Measurements from ENCODE around the gene SLC1A3. TPM values are rescaled to one million over a fixed set of nuclear protein-coding genes. Genes with fewer than 3 reads are reported as not detected.

SLC1A3 gene
- total RNA-seq, 1 experiment from 2014 or later, result 5.8 TPM

DNA sequence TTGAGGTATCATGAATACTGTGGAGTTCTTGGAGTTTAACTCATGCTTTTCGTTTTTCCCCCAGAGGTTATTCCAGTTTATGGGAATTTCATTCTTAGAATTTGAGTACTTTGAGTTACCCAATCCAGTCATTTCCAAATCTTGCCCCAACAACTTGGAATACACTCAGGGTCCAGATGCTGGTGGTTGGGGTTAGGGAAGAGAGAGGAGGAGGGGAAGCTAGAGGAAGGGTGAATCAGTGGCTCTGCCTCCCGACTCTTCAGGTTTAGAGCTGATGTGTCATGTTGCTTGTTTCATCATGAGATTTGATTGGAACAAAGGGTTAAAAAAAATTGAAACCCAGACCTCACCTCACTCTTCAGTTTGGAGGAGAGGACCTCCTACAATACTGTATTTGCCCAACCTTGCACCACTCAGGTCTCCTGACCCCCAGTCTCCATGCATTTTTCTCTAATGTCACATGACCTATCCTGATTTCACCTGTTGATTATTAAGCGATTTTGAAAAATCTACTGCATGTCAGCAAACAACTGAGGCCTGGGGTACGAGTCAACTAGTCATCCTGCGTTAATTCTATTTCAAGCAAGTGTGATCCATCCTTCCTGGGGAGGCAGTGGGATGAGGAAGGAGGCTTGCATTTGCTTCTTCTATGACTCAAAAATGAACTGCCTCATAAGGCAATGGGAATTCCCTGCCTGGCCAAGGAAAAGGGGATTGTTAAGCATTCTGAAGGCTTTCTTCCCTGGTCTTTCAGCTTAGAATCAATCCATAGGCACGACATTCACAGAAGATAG is 6.2 kb upstream of the SLC1A3 start:
- DNase-seq (ENCODE audit: low read depth), result peak; percentile 14

DNA sequence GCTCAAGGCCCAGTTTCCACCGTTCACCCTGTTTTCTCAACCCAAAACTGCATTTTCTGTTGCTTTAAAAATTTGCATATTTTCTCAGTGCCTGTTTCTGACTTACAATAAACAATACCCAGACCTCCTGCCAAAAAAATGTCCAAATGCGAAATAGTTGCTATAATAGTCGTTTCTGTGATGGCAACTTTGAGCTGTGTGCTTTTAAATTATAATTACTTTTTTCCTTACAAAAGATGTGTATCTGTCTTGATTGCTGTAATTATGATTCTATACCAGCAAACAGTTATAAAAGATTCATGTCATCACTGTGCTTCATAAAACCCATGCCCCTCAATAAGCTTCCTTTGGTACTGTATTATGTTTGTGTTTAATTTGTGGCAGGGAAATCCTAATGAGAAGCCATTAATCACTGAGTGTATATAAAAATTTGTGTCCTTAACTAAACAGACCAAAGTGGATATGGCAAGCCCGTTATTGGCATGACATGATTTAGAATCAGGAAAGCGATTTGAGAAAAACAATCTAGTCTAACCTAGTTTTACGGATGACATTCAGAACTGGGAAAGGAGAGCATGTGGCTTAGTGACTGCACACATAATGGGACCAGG is 5.4 kb upstream of the SLC1A3 start:
- no peak for DNase-seq (ENCODE audit: low read depth)

DNA sequence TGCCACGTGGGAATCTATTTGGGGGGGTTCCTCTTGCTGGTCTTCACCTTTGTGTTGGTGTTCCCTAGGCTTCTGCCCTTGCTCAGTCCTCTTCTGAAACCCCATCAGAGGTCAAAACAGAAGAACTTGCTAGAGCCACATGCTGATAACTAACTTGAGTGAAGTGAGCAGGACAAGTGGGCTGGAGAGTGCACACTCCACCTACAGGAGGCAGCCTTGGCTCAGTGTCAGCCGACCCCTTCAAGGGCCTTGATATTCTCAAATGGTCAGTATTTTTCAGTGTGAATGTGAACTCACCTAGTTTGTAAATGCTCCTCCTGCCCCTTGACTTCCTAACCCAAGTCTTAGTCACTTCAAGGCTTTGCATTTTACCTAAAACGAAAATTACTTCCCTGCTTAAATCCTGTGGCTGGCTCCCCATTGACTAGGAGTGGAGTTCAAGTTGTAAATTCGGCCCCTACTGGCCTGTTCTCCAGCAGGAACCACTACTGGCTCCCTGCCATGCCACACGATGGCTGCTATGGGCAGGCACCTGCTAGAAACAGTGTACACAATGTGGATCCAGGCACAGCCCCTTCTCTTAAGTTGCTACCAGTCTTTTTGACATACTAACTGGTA is 3.6 kb upstream of the SLC1A3 start:
- no peak for DNase-seq (ENCODE audit: low read depth)

DNA sequence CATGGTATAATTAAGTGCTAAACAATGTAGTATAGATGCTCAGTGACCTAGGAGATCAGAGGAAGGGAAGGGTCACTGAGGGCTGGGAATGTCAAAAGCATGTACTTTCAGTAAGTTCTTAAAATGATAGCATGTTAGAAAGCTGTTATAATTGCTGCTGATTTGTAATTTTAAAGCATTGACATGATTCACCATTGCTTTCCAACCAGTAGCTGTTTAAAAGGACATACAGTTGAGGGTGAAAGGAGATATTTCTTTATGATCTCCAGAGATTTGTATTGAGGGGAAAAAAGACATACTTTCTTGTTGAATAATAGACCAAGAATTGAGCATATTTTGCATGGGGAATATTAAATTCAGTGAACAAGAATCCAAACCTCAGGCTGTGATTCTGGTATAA is 1.2 kb upstream of the SLC1A3 start:
- no peak for DNase-seq (ENCODE audit: low read depth)

DNA sequence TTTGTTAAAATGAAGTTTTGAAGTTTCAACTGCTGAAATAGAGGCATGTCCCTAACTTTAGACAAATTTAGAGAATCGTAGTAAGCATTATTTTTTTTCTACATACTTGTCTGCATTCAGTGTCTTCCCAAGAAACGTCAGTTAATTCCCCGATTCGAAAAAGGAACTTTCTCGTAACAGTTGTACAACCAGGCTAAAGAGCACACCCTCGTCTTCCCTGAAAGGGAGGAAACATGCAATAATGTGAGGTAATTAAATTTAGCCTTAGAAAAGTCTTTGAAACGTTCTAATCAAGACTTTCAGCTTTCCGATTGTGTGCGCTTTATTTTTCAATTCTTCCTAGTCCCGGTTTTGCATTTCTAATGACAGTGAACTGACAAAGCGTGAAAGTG is 374 bp upstream of the SLC1A3 start:
- DNase-seq (ENCODE audit: low read depth), result no peak

DNA sequence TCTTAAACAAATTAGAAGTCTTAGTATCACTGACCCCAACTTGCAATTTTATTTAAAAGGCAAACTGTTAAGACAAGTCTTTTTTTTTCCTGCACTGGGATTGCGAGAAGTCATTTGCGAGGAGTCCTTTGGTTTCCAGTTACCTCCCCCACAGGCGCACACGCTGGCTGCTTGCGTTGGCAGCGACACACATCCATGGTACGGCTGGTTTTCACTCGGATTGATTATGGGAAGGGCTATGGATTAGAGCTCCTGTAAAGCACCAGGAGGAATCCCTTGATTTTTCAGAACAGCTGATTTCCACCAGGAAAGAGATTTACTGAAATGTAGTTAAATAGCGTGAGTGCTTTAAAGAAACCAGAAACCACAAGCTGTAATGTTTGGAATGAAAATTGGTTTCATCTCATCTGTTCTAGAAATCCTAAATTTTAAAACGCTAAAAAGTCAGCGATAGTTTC is 737 bp downstream of the SLC1A3 start:
- DNase-seq (ENCODE audit: low read depth), result peak; percentile 65

DNA sequence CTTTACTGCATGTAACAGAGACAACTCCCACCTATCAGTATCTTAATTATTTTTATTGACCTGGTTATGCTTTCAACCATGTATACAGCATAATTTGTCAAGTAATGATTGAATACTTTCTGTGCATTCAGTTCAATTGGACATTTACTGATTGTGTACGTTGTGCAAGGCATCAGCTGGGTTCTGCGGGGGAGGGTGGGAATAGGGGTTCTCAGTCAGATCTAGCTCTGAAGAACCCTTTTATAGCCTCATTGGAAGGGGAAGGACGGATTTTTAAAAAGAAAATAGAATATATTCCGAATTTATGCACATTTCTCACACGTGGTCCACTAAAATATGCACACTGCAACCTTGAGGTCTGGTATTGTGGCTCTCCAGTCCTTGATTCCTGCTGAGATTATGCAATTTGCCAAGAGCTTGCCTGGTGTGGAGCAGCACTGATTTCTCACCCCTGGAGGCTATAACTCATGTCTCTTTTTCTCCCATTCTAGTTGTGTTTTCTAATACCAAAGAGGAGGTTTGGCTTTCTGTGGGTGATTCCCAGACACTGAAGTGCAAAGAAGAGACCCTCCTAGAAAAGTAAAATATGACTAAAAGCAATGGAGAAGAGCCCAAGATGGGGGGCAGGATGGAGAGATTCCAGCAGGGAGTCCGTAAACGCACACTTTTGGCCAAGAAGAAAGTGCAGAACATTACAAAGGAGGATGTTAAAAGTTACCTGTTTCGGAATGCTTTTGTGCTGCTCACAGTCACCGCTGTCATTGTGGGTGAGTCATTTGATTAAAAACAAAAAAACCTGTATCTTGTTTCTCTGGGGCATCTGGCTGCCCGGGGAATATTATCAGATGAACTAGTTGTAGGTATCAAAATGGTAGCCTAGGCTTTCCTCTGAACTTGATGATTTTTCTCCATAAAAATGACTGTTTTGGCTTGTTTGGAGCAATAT is 1.7 kb downstream of the SLC1A3 start:
- DNase-seq (ENCODE audit: low read depth), result peak; percentile 35

DNA sequence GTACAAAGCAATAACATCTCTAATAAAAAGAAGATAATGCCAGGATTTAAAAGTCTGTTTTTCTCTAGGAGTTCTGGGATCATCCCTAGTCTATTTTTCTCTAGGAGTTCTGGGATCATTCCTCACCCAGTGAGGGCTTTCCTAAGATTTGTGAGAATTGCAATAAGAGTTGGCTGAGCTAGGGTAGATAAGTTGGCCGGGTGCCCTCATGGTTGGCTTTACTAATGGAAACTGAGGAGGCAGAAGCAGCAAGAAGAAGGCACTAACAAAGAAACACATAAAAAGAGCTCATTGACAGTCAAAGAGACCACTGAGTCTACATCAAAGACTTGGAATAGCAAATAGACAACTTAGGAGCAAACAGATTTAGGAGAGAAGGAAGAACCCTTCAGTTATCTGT is 4.2 kb downstream of the SLC1A3 start:
- no peak for DNase-seq (ENCODE audit: low read depth)

DNA sequence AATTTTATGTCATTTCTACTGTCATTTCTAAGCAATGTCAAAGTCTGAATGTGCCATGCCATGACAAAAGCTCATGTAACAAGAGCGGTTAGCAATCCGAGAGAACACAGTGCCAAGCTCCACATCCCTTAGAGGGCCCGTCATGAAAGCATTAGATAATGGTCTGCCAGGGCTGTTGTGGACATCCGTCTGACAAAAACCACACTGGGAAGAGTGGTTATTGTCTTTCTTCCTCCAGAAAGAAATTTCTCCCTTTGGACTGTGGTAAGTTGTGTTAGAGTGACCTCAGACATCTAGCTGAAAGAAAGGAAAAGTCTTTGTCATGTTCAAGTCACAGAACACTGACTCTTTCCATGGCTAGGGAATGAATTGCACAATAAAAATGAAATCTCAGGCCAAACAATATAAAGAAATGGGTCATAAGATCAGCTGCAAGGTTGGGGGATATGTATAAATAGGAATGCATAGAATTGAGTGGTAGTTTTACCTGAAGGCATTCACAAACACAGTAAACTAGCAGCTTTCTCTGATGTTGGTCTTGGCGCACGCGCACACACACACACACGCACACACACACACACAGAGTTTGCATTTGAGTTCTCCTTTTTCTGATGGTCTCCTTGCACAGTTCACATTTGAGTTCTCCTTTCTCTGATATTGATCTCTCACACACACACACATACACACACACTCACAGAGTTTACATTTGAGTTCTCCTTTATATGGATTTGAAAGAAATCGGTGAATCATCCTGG is 5.3 kb downstream of the SLC1A3 start:
- DNase-seq (ENCODE audit: low read depth), result no peak

DNA sequence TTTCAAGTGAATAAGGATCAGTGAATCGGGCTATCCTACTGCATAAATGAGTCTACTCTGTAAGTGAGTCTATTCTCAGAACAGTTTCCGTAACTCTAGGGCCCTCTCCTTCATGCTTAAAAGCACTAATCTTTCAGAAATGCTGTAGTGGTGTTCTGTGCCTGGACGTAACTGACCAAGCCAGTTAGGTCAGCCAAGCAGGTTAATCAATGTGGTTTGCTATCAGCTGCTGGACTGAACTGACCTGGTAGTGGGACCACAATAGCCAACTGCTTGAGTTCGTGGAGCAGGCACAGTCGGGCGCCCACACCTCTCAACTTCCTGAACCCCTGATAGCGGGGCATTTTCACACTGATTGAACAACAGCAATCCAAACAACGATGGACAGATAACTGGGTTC is 6.8 kb downstream of the SLC1A3 start:
- DNase-seq (ENCODE audit: low read depth), result no peak

DNA sequence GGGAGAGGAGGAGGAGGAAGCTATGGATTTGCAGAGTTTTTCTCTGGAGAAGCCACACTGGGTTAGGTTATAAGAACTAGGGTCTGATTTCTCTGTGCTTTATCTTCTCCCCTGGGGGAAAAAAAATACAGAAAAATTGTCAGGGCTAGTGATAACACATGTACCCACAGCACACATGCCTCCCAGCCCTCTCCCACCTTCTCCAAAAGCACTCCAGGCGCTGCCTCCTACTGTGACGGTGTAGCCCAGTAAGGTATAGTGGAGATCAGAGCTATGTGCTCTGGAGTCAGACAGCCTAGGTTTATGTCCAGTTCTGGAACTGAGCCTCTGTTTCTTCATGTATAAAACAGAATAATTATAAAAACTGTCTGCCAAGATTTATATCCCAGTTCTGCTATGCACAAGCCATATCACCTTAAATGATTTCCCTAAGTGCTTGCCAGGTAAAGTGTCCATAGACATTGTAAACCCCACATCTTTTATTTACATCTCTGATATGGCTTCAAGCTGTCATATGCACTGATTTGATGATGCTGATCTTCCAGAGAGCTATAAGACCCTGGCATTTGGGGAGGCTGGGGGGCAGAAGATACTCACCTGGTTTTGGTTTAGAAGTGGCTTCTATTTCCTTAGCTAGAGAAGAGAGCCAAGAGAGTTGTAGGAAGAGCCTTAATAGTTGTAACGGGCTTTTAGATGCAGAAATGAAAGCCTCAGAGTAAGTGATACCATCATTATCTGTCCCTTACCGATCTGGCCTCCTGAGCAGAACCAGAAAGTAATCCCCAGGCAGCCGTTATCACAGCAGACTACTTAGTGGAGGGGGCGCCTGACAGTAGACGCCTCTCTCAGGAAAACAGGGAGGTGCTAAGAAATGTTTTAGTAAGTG is 7.6 kb downstream of the SLC1A3 start:
- no peak for DNase-seq (ENCODE audit: low read depth)

DNA sequence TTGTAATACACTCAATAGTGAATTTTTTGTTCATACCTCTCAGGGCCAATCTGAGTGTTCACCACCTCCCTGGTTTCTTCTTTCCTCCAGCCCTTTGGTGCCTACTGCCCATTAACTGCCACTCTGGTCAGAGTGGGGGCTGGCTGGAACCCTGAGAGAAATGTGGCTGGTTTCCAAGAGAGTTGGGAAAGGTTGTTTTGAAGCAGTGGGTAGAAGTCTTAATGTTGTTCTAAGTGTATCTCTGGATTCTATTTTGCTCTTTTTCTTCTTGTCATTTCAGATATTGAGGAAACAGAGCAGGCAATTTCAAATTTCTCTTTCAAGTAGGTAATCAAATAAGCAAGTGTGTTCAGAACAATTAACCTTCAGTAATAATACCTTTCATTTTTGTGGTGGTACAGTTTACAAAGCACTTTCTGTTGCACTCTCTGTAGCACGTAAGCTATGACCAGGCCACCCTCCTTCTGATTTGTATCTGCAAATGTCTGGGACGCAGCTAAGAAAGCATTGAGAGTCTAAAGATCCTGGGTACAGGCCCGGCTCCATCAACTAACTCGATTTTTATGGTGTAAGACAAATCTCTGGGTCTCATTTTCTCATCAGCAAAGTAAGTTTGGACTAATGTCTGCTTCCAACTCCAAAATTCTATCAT is 8.4 kb downstream of the SLC1A3 start:
- DNase-seq (ENCODE audit: low read depth), result no peak

DNA sequence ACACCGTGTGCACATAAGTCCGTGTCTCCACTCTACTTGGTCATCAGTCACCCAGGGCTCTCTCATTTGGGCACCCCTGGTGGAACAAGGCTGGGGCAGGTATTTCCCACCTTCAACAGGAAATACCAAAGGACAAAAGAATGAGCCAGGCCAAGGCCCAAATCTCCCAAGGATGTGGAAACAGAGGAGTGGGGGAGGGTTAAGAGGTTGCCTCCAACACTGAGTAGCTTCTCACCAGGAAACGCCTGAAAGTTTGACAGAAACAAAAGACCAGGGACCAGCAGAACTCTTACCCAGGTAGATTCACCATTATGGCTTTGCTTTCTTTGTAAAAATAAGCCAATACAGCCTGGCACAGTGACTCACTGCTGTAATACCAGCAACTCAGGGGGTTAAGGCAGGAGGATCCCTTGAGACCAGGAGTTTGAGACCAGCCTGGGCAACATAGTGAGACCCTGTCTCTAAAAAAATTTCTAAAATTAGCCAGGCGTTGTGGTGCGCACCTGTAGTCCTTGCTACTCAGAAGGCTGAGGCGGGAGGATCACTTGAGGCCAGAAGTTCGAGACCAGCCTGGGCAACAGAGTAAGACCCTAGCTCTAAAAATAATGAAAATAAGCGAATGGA is 12.7 kb downstream of the SLC1A3 start:
- DNase-seq (ENCODE audit: low read depth), result no peak

DNA sequence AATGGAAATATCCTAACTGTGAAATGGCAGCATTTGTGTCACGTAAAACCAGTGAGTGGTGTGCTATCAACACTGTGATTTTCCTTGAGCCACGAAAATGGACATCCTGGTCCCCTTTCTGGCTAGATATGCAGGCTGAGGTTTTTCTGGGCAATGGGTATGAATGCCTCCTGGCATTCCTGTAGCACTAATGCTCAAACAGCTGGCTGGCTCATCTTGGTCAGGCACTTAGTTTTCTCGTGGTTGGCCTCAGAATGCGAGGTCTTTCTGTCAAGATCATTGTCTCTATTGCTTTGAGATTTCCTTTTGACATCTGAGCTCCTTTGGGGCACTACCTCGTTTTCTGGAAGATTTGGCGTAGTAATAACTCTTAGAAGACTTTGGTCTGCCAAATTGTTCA is 15.6 kb downstream of the SLC1A3 start:
- DNase-seq (ENCODE audit: low read depth), result no peak

DNA sequence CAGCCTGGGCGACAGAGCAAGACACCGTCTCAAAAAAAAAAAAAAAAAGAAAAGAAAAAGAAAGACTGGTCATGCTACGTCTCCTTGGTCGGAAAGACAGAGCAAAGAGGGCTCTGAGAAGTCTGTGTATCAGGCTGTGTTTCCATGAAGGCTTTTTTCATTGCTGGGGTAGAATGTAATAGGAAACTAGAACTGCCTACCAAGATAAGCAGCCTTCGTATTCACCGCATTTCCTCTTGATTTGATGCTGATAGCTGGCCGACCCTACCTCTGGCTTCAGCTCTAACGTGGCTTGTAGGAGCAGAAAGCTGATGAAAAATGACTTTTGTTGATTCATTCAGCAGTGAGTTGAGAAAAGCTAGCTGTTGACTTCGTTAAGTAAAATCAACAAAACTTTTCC is 17.4 kb downstream of the SLC1A3 start:
- DNase-seq (ENCODE audit: low read depth), result no peak

DNA sequence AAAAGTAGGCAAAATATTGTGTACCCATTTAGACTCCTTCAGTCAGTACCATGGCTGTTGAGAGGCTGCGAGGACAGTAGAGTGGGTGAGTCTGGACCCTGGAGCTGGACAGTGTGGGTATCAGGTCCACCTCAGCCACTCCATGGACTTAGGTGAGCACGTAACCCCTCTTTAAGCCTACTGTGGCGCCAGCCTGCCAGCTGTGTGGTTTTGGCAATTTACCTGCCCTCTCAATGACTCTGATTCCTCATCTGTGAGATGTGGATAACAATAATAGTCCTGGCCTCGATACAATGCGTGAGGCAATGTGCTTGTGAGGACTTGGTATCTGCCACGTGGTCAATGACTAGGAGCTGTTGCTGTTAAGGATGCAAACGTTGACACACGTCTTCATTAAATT is 17.9 kb downstream of the SLC1A3 start:
- DNase-seq (ENCODE audit: low read depth), result no peak

DNA sequence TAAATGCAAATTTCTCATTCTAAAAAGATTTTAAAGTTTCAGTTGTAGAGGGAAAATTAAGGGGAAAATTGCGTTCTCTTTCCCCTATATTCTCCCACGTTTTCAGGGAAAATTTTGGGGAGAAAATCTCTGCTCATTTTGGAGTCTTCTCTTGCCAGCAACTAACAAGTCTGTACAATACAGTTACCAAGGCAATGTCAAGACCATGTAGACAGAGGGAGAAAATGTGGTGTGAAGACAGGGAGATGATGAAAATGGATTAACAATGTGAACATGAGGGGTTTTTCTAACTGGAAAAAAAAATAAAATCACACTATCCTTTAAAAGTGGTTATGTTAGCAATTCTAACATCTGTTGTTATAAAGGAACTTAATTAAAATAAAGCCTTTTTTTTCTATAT is 22.3 kb downstream of the SLC1A3 start:
- DNase-seq (ENCODE audit: low read depth), result no peak

DNA sequence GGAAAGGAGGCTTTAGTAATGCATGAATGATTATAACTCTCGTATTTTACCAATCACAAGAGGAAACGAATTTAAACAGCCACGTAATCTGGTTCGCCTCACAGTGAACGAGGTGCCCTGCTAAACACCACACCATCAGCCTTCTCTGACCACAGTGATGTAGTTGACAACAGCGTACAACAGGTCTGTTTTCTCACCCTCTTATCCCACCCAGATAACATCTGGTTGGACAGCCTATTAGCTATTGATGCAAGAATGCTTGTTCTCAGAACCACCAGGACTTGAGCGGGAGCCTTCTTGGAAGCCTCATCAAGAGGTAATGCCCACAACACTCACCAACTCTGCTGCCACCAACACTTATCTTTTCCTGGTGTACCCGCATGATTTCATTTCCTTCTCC is 23.3 kb downstream of the SLC1A3 start:
- no peak for DNase-seq (ENCODE audit: low read depth)

Measured in Daoy (cell line).